Brain microvascular endothelial cell (primary cell): ENCODE data around the gene FAM193A.

Experiments
- DNase-seq: peaks from one replicate; pipeline ENCODE4 v3.0.0-alpha.2; 2020
- H3K27ac ChIP-seq: fragments of 250-450 bp; sonication (Bioruptor Pico); 2 replicates; pipeline ENCODE4 v1.5.1; 2020; ENCODE audit warnings: mild to moderate bottlenecking, moderate library complexity
- H3K27me3 ChIP-seq: fragments of 250-450 bp; sonication (Bioruptor Pico); replicated peaks from 2 replicates; pipeline ENCODE4 v1.5.1; 2020; ENCODE audit warnings: mild to moderate bottlenecking
- H3K36me3 ChIP-seq: fragments of 250-450 bp; sonication (Bioruptor Pico); replicated peaks from 2 replicates; pipeline ENCODE4 v1.5.1; 2020; ENCODE audit warnings: mild to moderate bottlenecking
- H3K4me3 ChIP-seq: 2 replicates; pipeline ENCODE4 v1.5.1; 2011; ENCODE audit warnings: low read depth, mild to moderate bottlenecking, control low read depth, low read length, moderate library complexity
- CTCF ChIP-seq: IDR thresholded peaks from 2 replicates; pipeline ENCODE4 v1.5.1; 2011; ENCODE audit warnings: low read depth, mild to moderate bottlenecking, moderate library complexity, low read length, control low read depth, inconsistent platforms; ENCODE audit errors: missing control alignments
- in situ Hi-C: cut with HindIII; loops from 2 replicates; pipeline ENCODE4 v1.10.0; 2017; ENCODE audit warnings: low sequenced_read_pairs, low pct_ligation_motif_present

The FAM193A gene

GRCh38 chr4:2598511-2599303, 62.3 kb downstream of the FAM193A start:
- TF ChIP-seq CTCF, result peak; percentile 37
- H3K27me3 ChIP-seq, result no peaks in the 10 kb centered on the region
- no peak for DNase-seq
- no peak overlapping the region for H3K27ac ChIP-seq
- H3K36me3 ChIP-seq, result peaks cover 8% of the 10 kb centered on the region
- no peak overlapping the region for H3K4me3 ChIP-seq
- in situ Hi-C loops, result no loop called here

- TF ChIP-seq CTCF, result no peak
- in situ Hi-C loops, result no loop called here
- no peaks in the 10 kb centered on the region for H3K27me3 ChIP-seq
- no peak overlapping the region for H3K27ac ChIP-seq
- H3K4me3 ChIP-seq, result no peak overlapping the region
- DNase-seq, result no peak
- peaks cover 8% of the 10 kb centered on the region for H3K36me3 ChIP-seq
Observed at GRCh38 chr4:2599304-2599654, 62.8 kb downstream of the FAM193A start.

- no peaks in the 10 kb centered on the region for H3K27me3 ChIP-seq
- peaks cover 8% of the 10 kb centered on the region for H3K36me3 ChIP-seq
- DNase-seq, result no peak
- H3K27ac ChIP-seq, result no peak overlapping the region
- H3K4me3 ChIP-seq, result no peak overlapping the region
- in situ Hi-C loops, result no loop called here
- TF ChIP-seq CTCF, result no peak
Observed at GRCh38 chr4:2600878-2601277, 64.4 kb downstream of the FAM193A start.

GRCh38 chr4:2604614-2605013, 68.2 kb downstream of the FAM193A start:
- Histone ChIP-seq H3K27me3 (no peaks in the 10 kb centered on the region), H3K36me3 (peaks cover 3% of the 10 kb centered on the region), H3K27ac (no peak overlapping the region), H3K4me3 (no peak overlapping the region)
- in situ Hi-C loops, result no loop called here
- no peak for DNase-seq
- no peak for TF ChIP-seq CTCF

GRCh38 chr4:2606960-2607506, 70.6 kb downstream of the FAM193A start:
- no peak overlapping the region for H3K4me3 ChIP-seq
- no peak for TF ChIP-seq CTCF
- H3K27me3 ChIP-seq, result no peaks in the 10 kb centered on the region
- DNase-seq, result no peak
- no peak overlapping the region for H3K27ac ChIP-seq
- in situ Hi-C loops, result no loop called here
- peaks cover under 1% of the 10 kb centered on the region for H3K36me3 ChIP-seq
